ENCODE results near the gene SCFD2.

Gene SCFD2

GRCh38 chr4:53374777-53375258 is 9.0 kb upstream of the SCFD2 start:
- DNase-seq (ENCODE audit: low read depth): no peak
- H3K4me3 ChIP-seq (ENCODE audit: low read depth, low read length): no peak overlapping the region
- in situ Hi-C loops (cut with HindIII; ENCODE audit: low sequenced_read_pairs): no loop called here
- no peak for TF ChIP-seq CTCF (IDR thresholded peaks at IDR 0.05; ENCODE audit: low read depth, low read length, missing control alignments)

- no peak for DNase-seq (ENCODE audit: low read depth)
- in situ Hi-C loops (cut with HindIII; ENCODE audit: low sequenced_read_pairs): no loop called here
- TF ChIP-seq CTCF (IDR thresholded peaks at IDR 0.05; ENCODE audit: low read depth, low read length, missing control alignments): no peak
- H3K4me3 ChIP-seq (ENCODE audit: low read depth, low read length): no peak overlapping the region
Measured at GRCh38 chr4:53371843-53372521, 6.1 kb upstream of the SCFD2 start.

- no peak overlapping the region for H3K4me3 ChIP-seq (ENCODE audit: low read depth, low read length)
- in situ Hi-C loops (cut with HindIII; ENCODE audit: low sequenced_read_pairs): no loop called here
- TF ChIP-seq CTCF (IDR thresholded peaks at IDR 0.05; ENCODE audit: low read depth, low read length, missing control alignments): no peak
- no peak for DNase-seq (ENCODE audit: low read depth)
Measured at GRCh38 chr4:53371049-53371448, 5.2 kb upstream of the SCFD2 start.

GRCh38 chr4:53367721-53368120 is 1.9 kb upstream of the SCFD2 start:
- TF ChIP-seq CTCF (IDR thresholded peaks at IDR 0.05; ENCODE audit: low read depth, low read length, missing control alignments): no peak
- in situ Hi-C loops (cut with HindIII; ENCODE audit: low sequenced_read_pairs): no loop called here
- H3K4me3 ChIP-seq (ENCODE audit: low read depth, low read length): no peak overlapping the region
- no peak for DNase-seq (ENCODE audit: low read depth)

- in situ Hi-C loops (cut with HindIII; ENCODE audit: low sequenced_read_pairs): no loop called here
- peak overlapping the region; percentile 99 for H3K4me3 ChIP-seq (ENCODE audit: low read depth, low read length)
- TF ChIP-seq CTCF (IDR thresholded peaks at IDR 0.05; ENCODE audit: low read depth, low read length, missing control alignments): no peak
- DNase-seq (ENCODE audit: low read depth): no peak
Measured at GRCh38 chr4:53366301-53366716, 448 bp upstream of the SCFD2 start.

- in situ Hi-C loops (cut with HindIII; ENCODE audit: low sequenced_read_pairs): no loop called here
- no peak for DNase-seq (ENCODE audit: low read depth)
- H3K4me3 ChIP-seq (ENCODE audit: low read depth, low read length): peak overlapping the region; percentile 99
- no peak for TF ChIP-seq CTCF (IDR thresholded peaks at IDR 0.05; ENCODE audit: low read depth, low read length, missing control alignments)
Measured at GRCh38 chr4:53365121-53365485, 758 bp downstream of the SCFD2 start.
